ENCODE data around the gene HEXB.

Gene HEXB

DNA sequence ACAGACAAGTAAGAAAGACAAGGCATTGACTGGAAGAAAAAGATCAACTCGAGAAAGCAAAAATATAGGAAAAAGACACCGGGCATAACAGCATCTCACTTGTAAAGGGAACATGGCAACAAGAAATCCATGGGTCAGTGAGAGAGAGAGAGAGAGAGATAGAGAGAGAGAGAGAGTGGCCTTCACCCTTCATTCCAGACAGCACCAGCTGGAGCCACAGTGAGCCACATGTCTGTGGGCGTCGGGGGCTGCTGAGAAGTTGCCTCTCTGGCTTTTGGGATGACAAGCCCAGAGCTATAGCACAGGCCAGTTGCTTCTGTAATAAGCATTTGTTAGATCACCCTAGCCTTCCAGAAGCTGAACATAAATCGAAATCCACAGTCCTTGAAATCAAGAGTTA, 24.2 kb upstream of the HEXB start:
- H3K27me3 ChIP-seq (ENCODE audit: insufficient read depth, low read length, poor library complexity): no peaks in the 10 kb centered on the region
- no peak for DNase-seq
- H4K5ac ChIP-seq (ENCODE audit: low read length): no peak overlapping the region
- H3K9ac ChIP-seq (ENCODE audit: low read length): no peak overlapping the region
- H3K18ac ChIP-seq (ENCODE audit: low read length): no peak overlapping the region
- no peak overlapping the region for H3K56ac ChIP-seq (ENCODE audit: low read length)
- no peaks in the 10 kb centered on the region for H3K4me1 ChIP-seq (ENCODE audit: control insufficient read depth, low read depth, low read length)
- H4K8ac ChIP-seq (ENCODE audit: low read depth, low read length): no peak overlapping the region
- no peak overlapping the region for H3K23ac ChIP-seq (ENCODE audit: low read length)
- no peaks in the 10 kb centered on the region for H3K36me3 ChIP-seq (ENCODE audit: control insufficient read depth, insufficient read depth, low read length)
- no peak overlapping the region for H2BK15ac ChIP-seq (replicated peaks; ENCODE audit: low read depth)
- H2BK120ac ChIP-seq (ENCODE audit: low read depth, low read length): no peak overlapping the region
- H2BK5ac ChIP-seq (ENCODE audit: low read length): no peak overlapping the region
- no peak overlapping the region for H3K4ac ChIP-seq (ENCODE audit: low read depth, low read length)
- H3K4me2 ChIP-seq (ENCODE audit: low read length): no peak overlapping the region
- no peak overlapping the region for H3K27ac ChIP-seq (ENCODE audit: low read depth, low read length)
- WGBS (ENCODE audit: extremely low coverage, insufficient coverage, low lambda C conversion rate): no CpG with 5 or more reads among the region's 5 CpGs
- no peaks in the 10 kb centered on the region for H3K79me2 ChIP-seq (ENCODE audit: control insufficient read depth, insufficient read depth, low read length)
- no peak overlapping the region for H2AK5ac ChIP-seq (ENCODE audit: low read length)
- no peak overlapping the region for H3K4me3 ChIP-seq (ENCODE audit: low read length)
- H3K79me1 ChIP-seq (ENCODE audit: low read length): no peaks in the 10 kb centered on the region

DNA sequence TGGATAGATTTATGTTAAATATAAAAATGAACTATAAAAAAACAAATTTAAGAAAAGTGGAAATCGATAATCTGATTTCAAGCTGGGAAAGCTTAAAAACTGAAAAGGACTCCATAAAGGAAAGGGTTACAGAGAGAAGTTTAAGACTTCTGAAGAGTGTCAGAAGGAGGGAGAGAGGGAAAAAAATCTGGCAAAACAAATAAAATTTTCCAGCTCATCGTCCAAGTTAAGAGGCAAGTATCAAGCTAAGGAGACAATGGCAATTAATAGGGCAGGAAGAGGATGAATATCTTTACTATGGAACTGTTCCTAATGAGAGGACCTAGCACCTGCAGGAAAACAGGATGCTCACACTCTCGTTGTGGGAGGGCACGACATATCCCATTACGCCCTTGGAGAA, 20.5 kb upstream of the HEXB start:
- Histone ChIP-seq H3K9ac (ENCODE audit: low read length) (no peak overlapping the region), H3K18ac (ENCODE audit: low read length) (no peak overlapping the region), H4K5ac (ENCODE audit: low read length) (no peak overlapping the region), H3K4me1 (ENCODE audit: control insufficient read depth, low read depth, low read length) (no peaks in the 10 kb centered on the region), H3K79me2 (ENCODE audit: control insufficient read depth, insufficient read depth, low read length) (no peaks in the 10 kb centered on the region), H3K4me3 (ENCODE audit: low read length) (no peak overlapping the region), H2BK5ac (ENCODE audit: low read length) (no peak overlapping the region), H3K27ac (ENCODE audit: low read depth, low read length) (no peak overlapping the region), H2BK120ac (ENCODE audit: low read depth, low read length) (no peak overlapping the region), H2AK5ac (ENCODE audit: low read length) (no peak overlapping the region), H3K79me1 (ENCODE audit: low read length) (no peaks in the 10 kb centered on the region), H2BK15ac (replicated peaks; ENCODE audit: low read depth) (no peak overlapping the region), H3K27me3 (ENCODE audit: insufficient read depth, low read length, poor library complexity) (no peaks in the 10 kb centered on the region), H3K23ac (ENCODE audit: low read length) (no peak overlapping the region), H4K8ac (ENCODE audit: low read depth, low read length) (no peak overlapping the region), H3K4ac (ENCODE audit: low read depth, low read length) (no peak overlapping the region), H3K36me3 (ENCODE audit: control insufficient read depth, insufficient read depth, low read length) (no peaks in the 10 kb centered on the region), H3K56ac (ENCODE audit: low read length) (no peak overlapping the region), H3K4me2 (ENCODE audit: low read length) (no peak overlapping the region)
- DNase-seq: no peak
- no CpG with 5 or more reads among the region's 5 CpGs for WGBS (ENCODE audit: extremely low coverage, insufficient coverage, low lambda C conversion rate)

DNA sequence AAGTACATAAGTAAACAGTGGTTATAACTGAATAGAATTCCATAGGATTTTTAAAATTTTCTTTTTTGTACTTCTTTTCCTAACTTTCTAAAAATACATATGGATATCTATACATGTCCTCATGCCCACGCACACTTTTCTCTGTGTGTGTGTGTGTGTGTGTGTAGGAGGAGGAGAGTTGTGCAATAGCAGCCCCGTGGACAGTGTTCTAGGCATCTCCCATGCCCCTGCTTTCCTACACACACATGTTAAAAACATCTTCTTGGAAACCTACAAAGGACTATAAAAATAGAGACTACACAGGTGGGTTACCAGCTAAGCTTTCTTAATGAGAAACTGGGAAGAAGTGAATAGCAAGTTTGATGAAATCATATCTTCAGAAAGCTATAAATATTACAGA, 19.8 kb upstream of the HEXB start:
- Histone ChIP-seq H3K9ac (ENCODE audit: low read length) (no peak overlapping the region), H3K4me3 (ENCODE audit: low read length) (no peak overlapping the region), H2BK5ac (ENCODE audit: low read length) (no peak overlapping the region), H3K79me1 (ENCODE audit: low read length) (no peaks in the 10 kb centered on the region), H2BK120ac (ENCODE audit: low read depth, low read length) (no peak overlapping the region), H3K79me2 (ENCODE audit: control insufficient read depth, insufficient read depth, low read length) (no peaks in the 10 kb centered on the region), H3K4me2 (ENCODE audit: low read length) (no peak overlapping the region), H2BK15ac (replicated peaks; ENCODE audit: low read depth) (no peak overlapping the region), H4K8ac (ENCODE audit: low read depth, low read length) (no peak overlapping the region), H3K23ac (ENCODE audit: low read length) (no peak overlapping the region), H3K36me3 (ENCODE audit: control insufficient read depth, insufficient read depth, low read length) (no peaks in the 10 kb centered on the region), H4K5ac (ENCODE audit: low read length) (no peak overlapping the region), H3K27me3 (ENCODE audit: insufficient read depth, low read length, poor library complexity) (no peaks in the 10 kb centered on the region), H3K4me1 (ENCODE audit: control insufficient read depth, low read depth, low read length) (no peaks in the 10 kb centered on the region), H3K18ac (ENCODE audit: low read length) (no peak overlapping the region), H3K27ac (ENCODE audit: low read depth, low read length) (no peak overlapping the region), H2AK5ac (ENCODE audit: low read length) (no peak overlapping the region), H3K56ac (ENCODE audit: low read length) (no peak overlapping the region), H3K4ac (ENCODE audit: low read depth, low read length) (no peak overlapping the region)
- WGBS (ENCODE audit: extremely low coverage, insufficient coverage, low lambda C conversion rate): no CpG with 5 or more reads among the region's 2 CpGs
- no peak for DNase-seq

DNA sequence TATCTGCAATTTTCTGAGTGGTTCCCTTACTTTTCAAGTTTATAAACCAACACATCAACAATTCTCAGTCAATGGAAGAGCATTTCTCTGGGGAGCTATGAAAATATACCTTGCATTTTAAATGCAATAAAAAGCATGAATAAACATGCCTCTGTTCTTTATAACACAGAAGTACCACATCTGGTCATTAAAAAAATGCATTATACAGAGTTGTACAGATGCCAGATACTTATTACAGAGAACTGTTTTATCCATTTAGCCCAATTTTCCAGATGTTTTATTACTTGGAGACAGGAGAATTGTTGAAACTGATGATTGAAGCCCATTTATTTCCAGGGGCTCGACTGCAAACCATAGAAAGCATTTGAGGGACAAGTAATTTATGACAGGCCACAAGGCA, 19.2 kb upstream of the HEXB start:
- Histone ChIP-seq H3K4me1 (ENCODE audit: control insufficient read depth, low read depth, low read length) (no peaks in the 10 kb centered on the region), H3K79me1 (ENCODE audit: low read length) (no peaks in the 10 kb centered on the region), H3K23ac (ENCODE audit: low read length) (no peak overlapping the region), H3K4me3 (ENCODE audit: low read length) (no peak overlapping the region), H3K4me2 (ENCODE audit: low read length) (no peak overlapping the region), H3K4ac (ENCODE audit: low read depth, low read length) (no peak overlapping the region), H2BK120ac (ENCODE audit: low read depth, low read length) (no peak overlapping the region), H3K56ac (ENCODE audit: low read length) (no peak overlapping the region), H3K27ac (ENCODE audit: low read depth, low read length) (no peak overlapping the region), H3K36me3 (ENCODE audit: control insufficient read depth, insufficient read depth, low read length) (no peaks in the 10 kb centered on the region), H4K8ac (ENCODE audit: low read depth, low read length) (no peak overlapping the region), H4K5ac (ENCODE audit: low read length) (no peak overlapping the region), H2AK5ac (ENCODE audit: low read length) (no peak overlapping the region), H3K9ac (ENCODE audit: low read length) (no peak overlapping the region), H3K79me2 (ENCODE audit: control insufficient read depth, insufficient read depth, low read length) (no peaks in the 10 kb centered on the region), H3K18ac (ENCODE audit: low read length) (no peak overlapping the region), H2BK5ac (ENCODE audit: low read length) (no peak overlapping the region), H3K27me3 (ENCODE audit: insufficient read depth, low read length, poor library complexity) (no peaks in the 10 kb centered on the region), H2BK15ac (replicated peaks; ENCODE audit: low read depth) (no peak overlapping the region)
- no peak for DNase-seq
- no CpG with 5 or more reads among the region's 1 CpG for WGBS (ENCODE audit: extremely low coverage, insufficient coverage, low lambda C conversion rate)

DNA sequence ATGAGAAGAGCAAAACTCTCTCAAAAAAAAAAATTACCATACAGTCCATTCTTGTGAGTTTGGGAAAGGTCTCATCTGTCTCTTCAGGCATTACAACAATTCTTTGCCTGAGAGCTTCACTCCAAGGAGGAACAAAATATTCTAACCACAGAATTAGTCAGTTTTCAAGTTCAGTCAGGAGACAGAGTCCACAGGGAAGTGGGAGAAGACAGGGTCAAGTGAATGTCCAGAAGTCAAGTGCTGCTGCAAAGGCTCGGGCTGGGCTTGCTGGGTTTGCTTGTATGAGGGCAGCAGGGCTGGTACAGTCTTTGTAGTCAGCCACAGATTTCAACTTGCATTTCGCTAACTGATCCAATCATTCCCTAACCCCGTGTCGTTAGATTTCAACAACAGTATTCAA, 17.6 kb upstream of the HEXB start:
- no peak for DNase-seq
- Histone ChIP-seq H2AK5ac (ENCODE audit: low read length) (no peak overlapping the region), H2BK120ac (ENCODE audit: low read depth, low read length) (no peak overlapping the region), H3K79me2 (ENCODE audit: control insufficient read depth, insufficient read depth, low read length) (no peaks in the 10 kb centered on the region), H3K36me3 (ENCODE audit: control insufficient read depth, insufficient read depth, low read length) (no peaks in the 10 kb centered on the region), H3K27ac (ENCODE audit: low read depth, low read length) (no peak overlapping the region), H2BK15ac (replicated peaks; ENCODE audit: low read depth) (no peak overlapping the region), H3K27me3 (ENCODE audit: insufficient read depth, low read length, poor library complexity) (no peaks in the 10 kb centered on the region), H2BK5ac (ENCODE audit: low read length) (no peak overlapping the region), H3K4me3 (ENCODE audit: low read length) (no peak overlapping the region), H3K56ac (ENCODE audit: low read length) (no peak overlapping the region), H3K9ac (ENCODE audit: low read length) (no peak overlapping the region), H3K79me1 (ENCODE audit: low read length) (no peaks in the 10 kb centered on the region), H3K23ac (ENCODE audit: low read length) (no peak overlapping the region), H3K18ac (ENCODE audit: low read length) (no peak overlapping the region), H4K8ac (ENCODE audit: low read depth, low read length) (no peak overlapping the region), H3K4ac (ENCODE audit: low read depth, low read length) (no peak overlapping the region), H3K4me1 (ENCODE audit: control insufficient read depth, low read depth, low read length) (no peaks in the 10 kb centered on the region), H4K5ac (ENCODE audit: low read length) (no peak overlapping the region), H3K4me2 (ENCODE audit: low read length) (no peak overlapping the region)
- WGBS (ENCODE audit: extremely low coverage, insufficient coverage, low lambda C conversion rate): no CpG with 5 or more reads among the region's 4 CpGs

DNA sequence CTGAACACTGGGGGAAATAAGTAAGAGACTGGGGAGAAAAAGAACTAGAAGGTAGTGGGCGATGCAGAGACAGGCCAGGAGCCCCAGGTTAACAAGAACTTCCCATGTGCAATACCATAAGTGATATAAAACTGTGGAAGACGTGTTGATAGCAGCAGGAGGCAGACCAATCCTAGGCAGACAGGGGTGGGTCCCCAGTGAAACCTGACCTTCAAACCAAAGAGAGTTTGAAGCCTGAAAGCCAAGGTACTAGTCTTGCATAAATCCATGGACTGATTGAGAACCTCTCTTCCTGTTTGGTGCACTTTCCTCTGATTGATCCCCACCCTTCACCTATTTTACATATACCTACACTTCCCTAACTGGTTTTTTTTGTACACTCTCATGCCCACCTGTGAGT, 15.2 kb upstream of the HEXB start:
- DNase-seq: no peak
- no peak overlapping the region for H3K18ac ChIP-seq (ENCODE audit: low read length)
- H3K4me2 ChIP-seq (ENCODE audit: low read length): no peak overlapping the region
- H3K4me3 ChIP-seq (ENCODE audit: low read length): no peak overlapping the region
- H3K23ac ChIP-seq (ENCODE audit: low read length): no peak overlapping the region
- H3K9ac ChIP-seq (ENCODE audit: low read length): no peak overlapping the region
- no peak overlapping the region for H2BK15ac ChIP-seq (replicated peaks; ENCODE audit: low read depth)
- no CpG with 5 or more reads among the region's 2 CpGs for WGBS (ENCODE audit: extremely low coverage, insufficient coverage, low lambda C conversion rate)
- H4K5ac ChIP-seq (ENCODE audit: low read length): no peak overlapping the region
- H3K36me3 ChIP-seq (ENCODE audit: control insufficient read depth, insufficient read depth, low read length): no peaks in the 10 kb centered on the region
- no peak overlapping the region for H2BK5ac ChIP-seq (ENCODE audit: low read length)
- H4K8ac ChIP-seq (ENCODE audit: low read depth, low read length): no peak overlapping the region
- H3K79me2 ChIP-seq (ENCODE audit: control insufficient read depth, insufficient read depth, low read length): no peaks in the 10 kb centered on the region
- no peak overlapping the region for H3K4ac ChIP-seq (ENCODE audit: low read depth, low read length)
- H3K27me3 ChIP-seq (ENCODE audit: insufficient read depth, low read length, poor library complexity): no peaks in the 10 kb centered on the region
- no peak overlapping the region for H3K27ac ChIP-seq (ENCODE audit: low read depth, low read length)
- H3K79me1 ChIP-seq (ENCODE audit: low read length): no peaks in the 10 kb centered on the region
- H3K56ac ChIP-seq (ENCODE audit: low read length): no peak overlapping the region
- no peaks in the 10 kb centered on the region for H3K4me1 ChIP-seq (ENCODE audit: control insufficient read depth, low read depth, low read length)
- H2AK5ac ChIP-seq (ENCODE audit: low read length): no peak overlapping the region
- H2BK120ac ChIP-seq (ENCODE audit: low read depth, low read length): no peak overlapping the region

All from mesendoderm (in vitro differentiated cells).